ENCODE data around the gene AGBL4.

- TF ChIP-seq CTCF (IDR thresholded peaks at IDR 0.05) (no peak), POLR2A (IDR thresholded peaks at IDR 0.05) (no peak)
Observed at GRCh38 chr1:48683839-48684238, 1339.9 kb downstream of the AGBL4 start.

Data from breast epithelium (tissue), 3 donors.